Sigmoid colon (tissue), 7 donors: ENCODE measurements around the gene FCHSD2. TPM values are rescaled to one million over a fixed set of nuclear protein-coding genes. Genes with fewer than 3 reads are reported as not detected.

ENCODE experiments used
- DNase-seq: peaks from one replicate; pipeline ENCODE4 v3.0.0-alpha.2; 2019
- H3K27ac ChIP-seq, 4 donors: fragments of 200-600 bp; sonication (generic); one replicate each; pipeline ENCODE4 v1.5.1; 2016 to 2019; ENCODE audit warnings: mild to moderate bottlenecking in 1 of 4
- H3K27me3 ChIP-seq, 3 donors: fragments of 200-600 bp; sonication (generic); one replicate each; pipeline ENCODE4 v1.5.1; 2019; ENCODE audit warnings: mild to moderate bottlenecking in 1 of 3
- H3K36me3 ChIP-seq, 4 donors: fragments of 200-600 bp; sonication (generic); one replicate each; pipeline ENCODE4 v1.5.1; 2016 to 2019
- H3K4me1 ChIP-seq, 4 donors: fragments of 200-600 bp; sonication (generic); one replicate each; pipeline ENCODE4 v1.5.1; 2017 to 2019
- H3K4me3 ChIP-seq, 4 donors: fragments of 200-600 bp; sonication (generic); one replicate each; pipeline ENCODE4 v1.5.1; 2017 to 2019; ENCODE audit warnings: mild to moderate bottlenecking in 2 of 4, moderate library complexity in 1 of 4
- H3K9me3 ChIP-seq, 4 donors: fragments of 200-600 bp in 3 of 4; sonication (generic) in 3 of 4; one replicate each; pipeline versions ENCODE4 v1.5.1 to v1.6.1; 2013 to 2019
- EP300 ChIP-seq, 4 donors: sonication (generic); formaldehyde crosslinking; IDR thresholded peaks; one replicate each; pipeline ENCODE4 v1.6.1; 2017; ENCODE audit warnings: antibody characterized with exemption in 4 of 4
- POLR2A ChIP-seq, 2 donors: fragments of 450-650 bp; IDR thresholded peaks; one replicate each; pipeline ENCODE4 v1.6.1; 2016; ENCODE audit warnings: antibody characterized with exemption in 2 of 2, mild to moderate bottlenecking in 2 of 2, moderate library complexity in 2 of 2
- POLR2AphosphoS5 ChIP-seq, 4 donors: sonication (generic); formaldehyde crosslinking; IDR thresholded peaks; one replicate each; pipeline ENCODE4 v1.6.1; 2017; ENCODE audit warnings: antibody characterized with exemption in 4 of 4
- WGBS, 2 donors: extraction: QIAGEN DNeasy Blood & Tissue Kit; methylation state at CpG; one replicate each; pipeline ENCODE4 v1.1.7; 2013; 5-methylcytosine and 5-hydroxymethylcytosine counted together
- intact Hi-C: fragments of 100-400 bp; cut with DNase I; formaldehyde crosslinking; loops from one replicate; pipeline ENCODE4 v1.15.1; 2023
- polyA plus RNA-seq, 3 donors: library from polyadenylated mRNA; stranded (reverse); fragments of 200-250 nt; gene quantifications; one replicate each; pipeline ENCODE4 v1.2.3, GENCODE V29; 2013
- total RNA-seq, 4 donors: library from RNA; depleted of rRNA; stranded (reverse); fragments of >200 nt; gene quantifications; one replicate each; pipeline ENCODE4 v1.1.0, GENCODE V29; 2016
- TF ChIP-seq, protein P1 (sequence below), 4 experiments: fragments of 450-650 bp in 3 of 4; fragments of 200-600 bp in 1 of 4; IDR thresholded peaks; one replicate each; pipeline ENCODE4 v1.5.1; 2016 to 2019; ENCODE audit warnings: antibody characterized with exemption in 4 of 4, mild to moderate bottlenecking in 3 of 4, moderate library complexity in 2 of 4
- donor health status: healthy with polysubstance abuse.
- donor health status: Bipolar disorder and iron deficiency.
- donor health status: healthy.

FCHSD2 gene
- total RNA-seq: 10 to 100 TPM; 16.4 to 36.3 (median 19.4) TPM
- 10 to 100 TPM in 1 of 3 donors, 1 to 10 TPM in 2; 6.9 to 19.3 (median 7.2) TPM for polyA plus RNA-seq

DNA sequence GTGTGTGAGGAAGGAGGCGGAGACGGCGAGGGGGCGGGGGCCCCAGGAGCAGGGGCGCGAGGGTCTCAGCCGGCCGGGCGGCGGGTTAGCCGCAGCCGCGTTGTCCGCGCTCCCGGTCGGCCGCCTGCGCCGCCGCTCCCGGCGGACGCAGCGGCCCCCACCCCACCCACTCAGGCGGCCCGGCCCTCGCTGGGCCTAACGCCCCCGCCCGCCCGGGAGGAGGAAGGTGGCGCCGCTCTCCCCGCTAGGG, at the start of gene FCHSD2:
Gene FCHSD2, minus strand, starts transcription at position 191 of the 250 bp plus-strand sequence. CDS start 441 bp downstream, outside the sequence.
- Histone ChIP-seq H3K4me3 (peak within 1 kb of the TSS; percentile 67 to 94 (median 92)), H3K36me3 (no peaks in the 10 kb centered on the region), H3K27ac (peak within 1 kb of the TSS; percentile 95 to 98 (median 97)), H3K9me3 (no peaks in the 10 kb centered on the region), H3K4me1 (peaks cover 0 to 60% (median 37%) of the 10 kb centered on the region in 4 donors), H3K27me3 (no peaks in the 10 kb centered on the region)
- WGBS, 2 donors: 1% methylated on average over 35 of the region's 35 CpGs
- intact Hi-C loops: loop anchor here (2.0 to 10.0 kb wide), 5 partner anchors 37 to 455 kb away; partner anchors contain the start of gene FAM168A
- no peak for DNase-seq
- no peak for TF ChIP-seq EP300 (IDR thresholded peaks at IDR 0.05)
- no peak for TF ChIP-seq POLR2A (IDR thresholded peaks at IDR 0.05)
- no peak for TF ChIP-seq POLR2AphosphoS5 (IDR thresholded peaks at IDR 0.05)
- TF ChIP-seq, protein P1, sequence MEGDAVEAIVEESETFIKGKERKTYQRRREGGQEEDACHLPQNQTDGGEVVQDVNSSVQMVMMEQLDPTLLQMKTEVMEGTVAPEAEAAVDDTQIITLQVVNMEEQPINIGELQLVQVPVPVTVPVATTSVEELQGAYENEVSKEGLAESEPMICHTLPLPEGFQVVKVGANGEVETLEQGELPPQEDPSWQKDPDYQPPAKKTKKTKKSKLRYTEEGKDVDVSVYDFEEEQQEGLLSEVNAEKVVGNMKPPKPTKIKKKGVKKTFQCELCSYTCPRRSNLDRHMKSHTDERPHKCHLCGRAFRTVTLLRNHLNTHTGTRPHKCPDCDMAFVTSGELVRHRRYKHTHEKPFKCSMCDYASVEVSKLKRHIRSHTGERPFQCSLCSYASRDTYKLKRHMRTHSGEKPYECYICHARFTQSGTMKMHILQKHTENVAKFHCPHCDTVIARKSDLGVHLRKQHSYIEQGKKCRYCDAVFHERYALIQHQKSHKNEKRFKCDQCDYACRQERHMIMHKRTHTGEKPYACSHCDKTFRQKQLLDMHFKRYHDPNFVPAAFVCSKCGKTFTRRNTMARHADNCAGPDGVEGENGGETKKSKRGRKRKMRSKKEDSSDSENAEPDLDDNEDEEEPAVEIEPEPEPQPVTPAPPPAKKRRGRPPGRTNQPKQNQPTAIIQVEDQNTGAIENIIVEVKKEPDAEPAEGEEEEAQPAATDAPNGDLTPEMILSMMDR (IDR thresholded peaks at IDR 0.05): no peak

DNA sequence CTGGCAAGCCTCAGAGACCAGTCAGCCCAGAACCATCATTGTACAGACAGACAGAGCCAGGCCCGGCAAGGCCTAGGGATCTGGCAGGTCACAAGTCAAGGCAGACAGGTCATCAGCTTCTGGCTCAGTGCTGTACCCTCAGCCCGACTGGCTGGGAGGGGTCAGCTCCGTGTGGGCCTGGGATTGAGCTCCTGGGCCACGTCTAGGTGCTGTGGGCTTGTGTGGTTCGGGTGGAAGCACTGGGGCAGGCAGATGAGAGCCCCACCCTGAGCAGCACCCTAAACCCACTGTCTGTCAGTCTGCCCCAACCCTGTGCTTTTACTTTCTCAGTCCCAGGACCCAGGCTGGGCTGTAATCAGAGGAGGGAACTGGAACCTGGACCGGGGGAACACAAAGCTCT, 49.0 kb upstream of the FCHSD2 start:
- no peaks in the 10 kb centered on the region for H3K9me3 ChIP-seq
- TF ChIP-seq POLR2A (IDR thresholded peaks at IDR 0.05) (no peak), POLR2AphosphoS5 (IDR thresholded peaks at IDR 0.05) (no peak), EP300 (IDR thresholded peaks at IDR 0.05) (no peak)
- TF ChIP-seq, protein P1 (IDR thresholded peaks at IDR 0.05): no peak
- no peaks in the 10 kb centered on the region for H3K27me3 ChIP-seq
- H3K4me1 ChIP-seq: peaks cover 0 to 10% (median 5%) of the 10 kb centered on the region in 4 donors
- WGBS, 2 donors: 29 to 73% methylated on average over 6 of the region's 6 CpGs
- H3K27ac ChIP-seq: no peak overlapping the region
- no peak overlapping the region for H3K4me3 ChIP-seq
- H3K36me3 ChIP-seq: no peaks in the 10 kb centered on the region
- peak; percentile 49 for DNase-seq
- intact Hi-C loops: no loop called here

DNA sequence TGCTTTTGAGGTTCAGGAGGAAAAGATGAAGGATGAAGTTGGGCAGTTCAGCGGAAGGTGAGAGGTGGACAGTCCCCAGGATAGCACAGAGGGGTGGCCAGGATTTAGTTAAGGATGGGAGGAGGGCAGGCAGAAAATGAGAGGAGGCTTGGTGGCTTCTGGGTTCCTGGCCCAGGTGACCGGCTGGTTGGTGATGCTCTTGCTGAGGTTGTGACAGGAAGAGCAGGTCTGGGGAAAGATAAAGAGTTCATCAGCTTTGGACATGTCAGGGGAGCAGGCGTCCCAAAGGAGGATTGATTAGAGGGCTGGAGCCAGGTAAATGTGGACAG, 48.4 kb upstream of the FCHSD2 start:
- intact Hi-C loops: no loop called here
- no peak for TF ChIP-seq POLR2A (IDR thresholded peaks at IDR 0.05)
- TF ChIP-seq, protein P1 (IDR thresholded peaks at IDR 0.05): no peak
- TF ChIP-seq POLR2AphosphoS5 (IDR thresholded peaks at IDR 0.05): no peak
- TF ChIP-seq EP300 (IDR thresholded peaks at IDR 0.05): no peak
- no peak for DNase-seq
- Histone ChIP-seq H3K27ac (no peak overlapping the region), H3K4me1 (peaks cover 0 to 10% (median 5%) of the 10 kb centered on the region in 4 donors), H3K9me3 (no peaks in the 10 kb centered on the region), H3K36me3 (no peaks in the 10 kb centered on the region), H3K27me3 (no peaks in the 10 kb centered on the region), H3K4me3 (no peak overlapping the region)
- 97% methylated on average over 3 of the region's 3 CpGs for WGBS, 2 donors

DNA sequence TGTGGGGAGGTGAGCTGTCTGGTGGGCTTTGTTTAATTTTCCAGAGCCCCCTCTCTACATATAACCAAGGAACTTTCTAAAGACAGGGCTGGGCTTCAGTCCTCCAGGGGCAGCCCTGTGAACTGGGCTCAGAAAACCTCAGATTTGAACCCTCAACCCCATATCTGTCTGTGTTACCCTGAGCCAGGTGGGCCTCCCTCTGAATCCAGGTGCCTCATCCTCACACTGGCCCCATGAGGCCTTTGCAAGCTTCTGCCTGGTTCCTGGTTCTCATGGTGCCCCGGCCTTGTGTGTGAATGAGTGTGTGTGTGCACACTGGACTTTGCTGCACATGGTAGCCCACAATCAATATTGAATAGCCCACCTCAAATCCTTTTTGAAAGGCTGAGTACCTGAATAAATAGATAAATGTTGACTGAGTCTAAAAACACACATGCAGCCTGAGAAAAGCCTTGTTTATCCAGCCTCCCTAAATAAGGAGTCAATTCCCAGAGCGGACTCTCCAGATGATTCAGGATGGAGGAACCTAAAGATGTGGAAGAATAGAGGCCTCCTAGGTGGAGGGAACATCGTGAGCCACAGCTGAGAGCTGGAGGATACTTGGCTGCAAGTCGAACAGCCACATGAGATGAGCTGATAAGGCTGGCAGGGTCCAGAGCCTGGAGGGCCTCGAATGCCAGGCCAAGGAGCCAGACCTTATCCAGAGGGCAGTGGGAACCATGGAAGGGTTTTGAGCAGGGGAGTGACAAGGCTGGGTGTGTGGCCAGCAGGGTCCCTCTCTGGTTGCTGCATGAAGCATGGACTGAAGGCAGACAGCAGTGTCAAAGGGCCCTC, 47.8 kb upstream of the FCHSD2 start:
- 83 to 87% methylated on average over 5 of the region's 5 CpGs for WGBS, 2 donors
- peak; percentile 47 for DNase-seq
- H3K9me3 ChIP-seq: no peaks in the 10 kb centered on the region
- peaks cover 0 to 10% (median 5%) of the 10 kb centered on the region in 4 donors for H3K4me1 ChIP-seq
- no peak for TF ChIP-seq EP300 (IDR thresholded peaks at IDR 0.05)
- TF ChIP-seq POLR2A (IDR thresholded peaks at IDR 0.05): no peak
- no peak for TF ChIP-seq POLR2AphosphoS5 (IDR thresholded peaks at IDR 0.05)
- TF ChIP-seq, protein P1 (IDR thresholded peaks at IDR 0.05): no peak
- no peaks in the 10 kb centered on the region for H3K27me3 ChIP-seq
- intact Hi-C loops: loop anchor here (5.0 kb wide), 1 partner anchor 202 kb away; no protein-coding TSS in a partner anchor
- no peak overlapping the region for H3K27ac ChIP-seq
- H3K4me3 ChIP-seq: no peak overlapping the region
- H3K36me3 ChIP-seq: no peaks in the 10 kb centered on the region
